CD4-positive, alpha-beta T cell treated with Interleukin-4 for 1 hour (primary cell): ENCODE results near the gene BAHD1.
A peak's percentile ranks its signal among the peaks of the same experiment; 100 is the strongest.

Source experiments
- DNase-seq, 2 donors: peaks; one replicate each; pipeline ENCODE4 v3.0.0-alpha.2; 2020 to 2022

BAHD1 gene

GRCh38 chr15:40448354-40448753 is 7.6 kb downstream of the BAHD1 start:
- DNase-seq, result no peak

GRCh38 chr15:40449275-40449674 is 8.5 kb downstream of the BAHD1 start:
- no peak for DNase-seq

DNA sequence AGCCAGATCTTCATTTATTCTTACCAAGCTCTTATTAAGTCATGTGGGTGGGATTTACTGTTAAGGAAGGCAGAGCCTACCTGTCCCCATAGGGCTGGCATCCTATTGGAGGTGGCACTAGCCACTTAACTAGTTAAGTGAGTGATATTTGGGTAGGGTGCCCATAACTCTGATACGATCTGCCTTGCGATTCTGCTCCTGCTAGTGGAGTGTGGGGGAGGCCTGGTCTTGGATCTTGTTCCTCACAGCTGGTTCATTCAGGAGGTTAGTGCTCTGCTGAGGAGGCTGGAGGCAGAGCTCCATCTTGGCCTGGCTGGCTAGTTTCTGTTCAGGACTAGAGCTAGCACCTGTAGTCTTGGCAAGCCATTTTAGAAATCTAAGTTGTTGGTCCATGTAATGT is 9.3 kb downstream of the BAHD1 start:
- no peak for DNase-seq

GRCh38 chr15:40451527-40452158 is 10.9 kb downstream of the BAHD1 start:
- DNase-seq, result no peak

DNA sequence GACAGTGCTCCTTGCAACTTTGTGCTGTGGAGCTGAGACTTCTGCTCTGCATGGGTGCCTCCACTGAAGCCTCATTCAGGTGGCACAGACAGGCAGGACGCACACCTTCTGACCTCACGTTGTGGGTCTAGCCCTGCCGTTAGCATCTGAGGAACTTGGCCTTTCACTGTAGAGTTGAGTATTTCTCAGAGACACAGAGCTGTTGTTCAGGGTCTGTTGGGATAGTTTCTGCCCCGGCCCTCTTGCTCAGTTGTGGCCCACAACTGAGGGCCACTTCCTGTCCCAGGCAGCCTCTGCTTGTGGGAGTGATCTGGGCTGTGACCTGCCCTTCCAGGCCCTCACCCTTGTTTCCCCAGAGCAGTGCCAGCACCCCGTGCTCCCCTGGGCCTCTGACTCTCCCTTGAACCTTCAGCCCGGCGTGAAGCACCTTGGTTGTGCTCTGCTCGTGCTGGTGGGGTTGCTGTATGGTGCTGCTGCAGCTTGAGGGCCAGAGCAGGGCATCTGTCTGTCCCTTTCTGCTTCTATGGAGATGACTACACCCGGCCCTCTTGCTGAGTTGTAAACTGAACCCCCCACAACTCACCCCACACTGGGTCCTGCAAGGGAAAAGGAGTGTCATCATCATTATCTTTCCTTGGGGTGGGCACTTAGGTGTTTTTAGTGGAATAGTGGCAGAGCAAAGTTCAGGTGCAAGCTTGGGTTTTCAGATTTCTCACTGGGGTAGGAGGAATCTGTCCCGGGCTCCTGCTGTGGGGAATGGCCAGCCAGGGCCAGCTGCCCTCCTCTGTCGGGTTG is 11.7 kb downstream of the BAHD1 start:
- no peak for DNase-seq

- peak in 1 of 2 donors; percentile 33 for DNase-seq
These were observed 13.2 kb downstream of the BAHD1 start for GRCh38 chr15:40453941-40454340.

- DNase-seq, result no peak
These were observed 14.2 kb downstream of the BAHD1 start for GRCh38 chr15:40454904-40455391.

- DNase-seq, result no peak
These were observed 15.6 kb downstream of the BAHD1 start for GRCh38 chr15:40456299-40456712.

DNA sequence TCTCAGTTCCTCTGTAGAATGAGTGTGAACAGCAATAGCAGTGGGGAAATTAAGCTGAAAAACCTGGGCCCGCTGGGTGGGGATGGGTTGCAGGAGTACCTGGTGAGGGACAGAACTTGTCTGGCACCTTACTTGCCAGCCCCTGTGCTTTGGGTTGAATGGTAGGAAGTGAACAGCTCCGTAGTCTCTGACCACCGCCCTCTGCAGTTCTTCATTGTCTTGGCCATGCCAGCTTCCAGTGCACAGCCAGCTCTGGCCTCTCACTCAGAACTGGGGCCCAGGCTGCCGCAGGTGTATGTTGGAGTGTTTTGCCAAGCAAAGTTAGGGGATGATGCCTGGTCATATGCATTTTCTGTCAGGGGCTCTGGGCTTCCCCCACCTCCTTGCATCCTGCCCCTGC is 16.0 kb downstream of the BAHD1 start:
- no peak for DNase-seq

GRCh38 chr15:40458495-40459371 is 18.0 kb downstream of the BAHD1 start:
- DNase-seq, result no peak

- no peak for DNase-seq
These were observed 18.8 kb downstream of the BAHD1 start for GRCh38 chr15:40459391-40460015.

DNA sequence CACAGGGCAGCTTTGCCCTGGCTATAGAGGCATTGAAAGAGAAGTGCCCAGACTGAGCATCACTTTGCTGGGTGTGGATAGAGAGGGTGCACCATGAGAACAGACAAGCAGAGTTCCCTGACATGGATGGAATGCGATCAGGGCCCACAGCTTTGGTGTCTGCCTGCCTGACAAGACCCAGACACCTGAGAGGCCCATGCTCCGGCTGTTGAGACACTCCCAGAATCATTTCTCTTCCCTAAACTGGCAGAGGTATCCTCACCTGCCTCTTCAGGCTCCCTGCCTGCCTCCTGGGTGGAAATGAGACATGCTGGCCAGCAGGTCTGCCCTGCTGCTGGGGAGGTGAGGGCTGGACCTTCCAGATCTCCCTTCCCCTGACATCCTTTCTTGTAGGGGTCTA is 19.7 kb downstream of the BAHD1 start:
- DNase-seq, result no peak

GRCh38 chr15:40461958-40462357 is 21.2 kb downstream of the BAHD1 start:
- DNase-seq, result no peak

- no peak for DNase-seq
These were observed 22.5 kb downstream of the BAHD1 start for GRCh38 chr15:40463279-40463678.

DNA sequence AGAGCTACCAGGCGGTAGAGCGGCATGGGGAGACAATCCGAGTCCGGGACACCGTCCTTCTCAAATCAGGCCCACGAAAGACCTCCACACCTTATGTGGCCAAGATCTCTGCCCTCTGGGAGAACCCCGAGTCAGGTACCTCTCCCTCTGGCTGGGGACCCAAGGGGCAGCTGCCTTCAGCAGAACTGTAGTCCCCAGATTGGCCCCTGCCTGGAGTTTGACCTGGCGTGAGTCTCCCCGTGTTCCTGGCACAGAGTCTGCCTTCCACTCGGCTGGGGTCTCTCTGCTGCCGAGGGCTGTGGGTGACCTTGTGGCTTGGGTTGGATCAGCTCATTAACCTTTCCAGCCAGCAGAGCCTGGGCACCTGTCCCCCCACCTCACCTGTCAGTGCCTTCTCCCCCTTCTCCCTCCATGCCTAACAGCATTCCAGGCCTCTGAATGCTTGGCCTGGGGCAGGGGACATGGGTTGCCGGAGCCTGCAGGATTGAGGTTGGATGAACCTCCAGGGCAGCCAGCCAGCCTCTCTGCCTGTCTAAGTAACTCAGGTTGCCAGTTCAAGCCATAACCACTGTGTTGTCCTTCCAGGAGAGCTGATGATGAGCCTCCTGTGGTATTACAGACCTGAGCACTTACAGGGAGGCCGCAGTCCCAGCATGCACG is 23.3 kb downstream of the BAHD1 start:
- DNase-seq, result no peak

DNA sequence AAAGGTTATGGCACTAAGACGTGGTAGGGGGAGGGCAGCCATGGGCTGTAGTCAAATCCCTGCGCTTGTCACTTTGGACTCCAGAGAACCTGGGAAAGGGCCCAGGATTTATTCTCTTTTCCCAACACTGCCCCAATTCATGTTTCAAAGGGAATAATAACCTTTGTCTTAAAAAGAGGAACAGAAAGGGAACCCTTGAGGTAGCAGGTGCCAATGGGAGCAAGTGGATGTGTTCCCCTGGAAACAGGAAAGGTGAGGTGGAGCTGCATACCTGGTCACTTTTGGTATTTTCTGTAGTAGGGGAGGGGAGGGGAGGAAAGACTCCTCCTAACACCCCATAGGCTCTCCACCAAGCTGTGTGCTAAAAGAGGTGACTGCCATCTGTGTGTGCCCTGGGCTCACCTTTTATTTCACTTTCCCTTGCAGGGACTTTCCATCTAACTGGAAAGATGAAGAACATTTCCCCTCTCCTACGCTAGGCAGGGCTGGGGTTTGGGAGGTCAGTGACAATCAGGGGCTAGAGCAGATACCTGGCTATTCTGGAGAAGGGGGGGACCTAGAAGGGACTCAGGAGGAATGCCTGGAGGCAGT is 23.9 kb downstream of the BAHD1 start:
- no peak for DNase-seq

GRCh38 chr15:40465939-40466338 is 25.2 kb downstream of the BAHD1 start:
- no peak for DNase-seq

DNA sequence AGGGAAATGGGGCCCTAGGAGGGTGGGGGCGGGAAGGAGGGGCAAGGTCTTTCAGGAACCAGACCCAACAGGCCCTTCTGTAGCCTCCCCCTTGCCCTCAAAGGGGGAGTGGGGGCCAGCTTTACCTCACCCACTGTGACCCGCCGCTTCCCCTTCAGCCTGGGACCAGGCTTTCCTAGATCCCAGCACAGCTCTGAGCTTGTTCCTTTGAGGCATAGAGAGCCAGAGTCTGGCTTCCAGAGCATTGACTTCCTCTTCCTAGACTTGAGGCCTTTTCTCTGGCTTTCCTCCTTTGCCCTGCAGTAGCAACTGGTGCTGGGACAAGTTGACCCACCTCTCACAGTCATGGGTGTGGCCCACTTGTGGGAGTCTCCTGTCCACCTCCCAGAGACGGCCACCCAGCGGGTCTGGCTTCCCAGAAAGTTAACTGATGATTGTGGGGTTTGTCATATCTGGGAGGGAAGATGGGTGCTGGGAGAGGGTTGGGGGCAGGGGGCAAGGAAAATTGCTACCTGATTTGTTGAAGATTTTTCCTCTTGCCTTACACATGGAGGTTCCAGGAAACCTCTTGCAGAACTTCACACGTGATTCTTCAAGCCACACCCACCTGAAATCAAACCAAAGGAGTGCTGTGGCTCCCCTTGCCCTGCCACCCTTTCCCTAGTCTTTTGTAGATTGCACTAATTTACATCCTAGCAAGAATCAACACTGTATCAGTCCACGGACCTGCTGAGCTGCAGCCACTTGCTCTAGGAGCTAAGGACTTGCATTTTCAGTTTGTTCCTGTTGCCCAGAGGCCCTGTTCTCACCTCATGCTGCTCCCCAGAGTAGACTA is 25.9 kb downstream of the BAHD1 start:
- DNase-seq, result no peak

- no peak for DNase-seq
These were observed 26.5 kb downstream of the BAHD1 start for GRCh38 chr15:40467261-40467615.

GRCh38 chr15:40468898-40469331 is 28.2 kb downstream of the BAHD1 start:
- DNase-seq, result no peak

DNA sequence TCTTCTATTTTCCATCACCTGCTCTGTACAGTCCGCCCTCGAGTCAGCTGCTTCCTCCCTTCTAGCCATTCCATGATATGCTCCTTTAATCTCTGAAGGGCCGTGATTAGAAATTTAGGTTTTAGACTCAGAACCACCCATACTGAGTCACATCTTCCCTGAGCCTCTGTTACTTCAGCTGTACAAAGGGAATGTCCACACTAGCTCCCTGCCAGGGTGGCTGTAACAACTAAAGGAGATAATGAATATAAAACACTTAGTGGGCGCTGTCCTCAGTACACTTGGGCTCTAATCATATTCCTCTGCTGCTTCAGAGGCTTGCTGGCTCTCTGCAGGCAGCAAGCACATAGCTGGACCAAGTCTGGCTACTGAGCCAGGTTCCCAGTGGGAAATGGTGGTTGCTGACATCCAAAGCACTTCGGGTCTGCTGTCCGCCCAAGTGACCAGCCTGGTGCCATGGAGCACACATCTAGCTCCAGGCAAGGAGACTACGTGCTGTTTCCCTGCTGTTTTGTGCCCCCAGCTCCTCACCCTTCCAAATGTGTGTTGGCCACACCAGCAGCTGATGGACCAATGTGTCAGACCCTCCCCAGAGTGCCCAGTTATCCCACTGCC is 29.1 kb downstream of the BAHD1 start:
- no peak for DNase-seq
